Raji (cell line): ENCODE results near the gene TMEM44.

ENCODE experiments used
- POLR2A ChIP-seq: IDR thresholded peaks from 2 replicates; pipeline ENCODE4 v1.6.1; 2011; ENCODE audit warnings: low read depth, low read length, control low read depth; ENCODE audit not compliant: insufficient read depth

Gene TMEM44

GRCh38 chr3:194579091-194579606 lies 54.1 kb downstream of the TMEM44 start:
- no peak for TF ChIP-seq POLR2A

- TF ChIP-seq POLR2A: no peak
Measured at GRCh38 chr3:194577986-194578905, 55.0 kb downstream of the TMEM44 start.

- TF ChIP-seq POLR2A: no peak
Measured at GRCh38 chr3:194575484-194576210, 57.6 kb downstream of the TMEM44 start.

GRCh38 chr3:194574639-194575483 lies 58.4 kb downstream of the TMEM44 start:
- TF ChIP-seq POLR2A: no peak

- no peak for TF ChIP-seq POLR2A
Measured at GRCh38 chr3:194573680-194574437, 59.4 kb downstream of the TMEM44 start.

- no peak for TF ChIP-seq POLR2A
Measured at GRCh38 chr3:194572944-194573491, 60.2 kb downstream of the TMEM44 start.

- TF ChIP-seq POLR2A: no peak
Measured at GRCh38 chr3:194572143-194572789, 61.0 kb downstream of the TMEM44 start.

GRCh38 chr3:194571491-194572142 lies 61.6 kb downstream of the TMEM44 start:
- no peak for TF ChIP-seq POLR2A

- no peak for TF ChIP-seq POLR2A
Measured at GRCh38 chr3:194570898-194571297, 62.3 kb downstream of the TMEM44 start.

- TF ChIP-seq POLR2A: no peak
Measured at GRCh38 chr3:194570235-194570634, 63.0 kb downstream of the TMEM44 start.

GRCh38 chr3:194569252-194569651 lies 64.0 kb downstream of the TMEM44 start:
- TF ChIP-seq POLR2A: no peak

GRCh38 chr3:194565597-194566190 lies 67.5 kb downstream of the TMEM44 start:
- TF ChIP-seq POLR2A: no peak

GRCh38 chr3:194562986-194563385 lies 70.2 kb downstream of the TMEM44 start:
- no peak for TF ChIP-seq POLR2A
